Tibial nerve (tissue), 4 donors: ENCODE data around the gene COMTD1.

Experiments
- EP300 ChIP-seq, 2 donors: sonication (generic); formaldehyde crosslinking; IDR thresholded peaks; one replicate each; pipeline ENCODE4 v1.6.1; 2017; ENCODE audit warnings: antibody characterized with exemption in 2 of 2, mild to moderate bottlenecking in 1 of 2
- POLR2A ChIP-seq, 2 donors: fragments of 450-650 bp; IDR thresholded peaks; one replicate each; pipeline ENCODE4 v1.6.1; 2017; ENCODE audit warnings: antibody characterized with exemption in 2 of 2, mild to moderate bottlenecking in 2 of 2, moderate library complexity in 2 of 2
- TF ChIP-seq, protein P1 (sequence below), 5 experiments: fragments of 200-600 bp in 3 of 5; fragments of 450-650 bp in 2 of 5; sonication (generic) in 3 of 5; IDR thresholded peaks; one replicate each; pipeline ENCODE4 v1.5.1; 2016 to 2019; ENCODE audit warnings: antibody characterized with exemption in 5 of 5, mild to moderate bottlenecking in 3 of 5, moderate library complexity in 2 of 5

DNA sequence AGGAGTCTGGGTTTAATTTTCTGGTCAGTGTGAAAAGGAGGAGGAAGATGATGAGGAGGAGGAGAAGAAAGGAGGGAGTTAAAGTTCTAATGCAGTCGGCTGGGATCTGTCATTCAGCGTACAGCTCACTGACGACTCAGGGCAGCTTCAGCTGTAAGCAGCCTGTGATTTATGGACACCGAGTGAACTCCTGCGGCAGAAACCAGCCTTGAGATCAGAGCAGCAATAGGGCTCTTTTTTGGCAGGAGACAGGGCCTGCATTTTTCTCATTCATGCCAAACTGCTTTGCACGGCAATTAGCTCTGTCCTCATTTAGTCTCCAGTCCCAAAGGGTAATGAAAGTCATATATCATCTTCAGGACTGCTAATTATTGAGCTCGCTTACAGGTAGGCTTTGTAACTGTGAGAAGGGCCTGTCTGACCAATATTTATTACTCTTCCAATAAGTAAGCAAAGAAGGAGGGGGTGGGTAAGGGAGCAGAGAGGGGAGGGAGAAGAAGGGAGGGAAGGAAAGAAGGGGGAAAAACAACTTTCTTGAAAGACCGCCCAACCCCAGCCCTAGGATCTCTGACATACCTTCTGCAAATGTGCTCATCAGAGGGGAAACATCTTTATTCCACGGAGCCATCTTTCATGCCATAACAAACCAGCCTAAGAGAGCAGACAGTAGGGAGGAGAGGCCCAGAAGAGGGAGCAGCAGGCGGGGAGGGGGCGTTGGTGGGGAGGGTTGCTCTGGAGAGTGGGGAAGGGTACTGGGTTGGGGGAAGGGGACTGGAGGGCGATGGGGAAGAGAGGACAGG lies 48.1 kb upstream of the COMTD1 start:
- TF ChIP-seq, protein P1, sequence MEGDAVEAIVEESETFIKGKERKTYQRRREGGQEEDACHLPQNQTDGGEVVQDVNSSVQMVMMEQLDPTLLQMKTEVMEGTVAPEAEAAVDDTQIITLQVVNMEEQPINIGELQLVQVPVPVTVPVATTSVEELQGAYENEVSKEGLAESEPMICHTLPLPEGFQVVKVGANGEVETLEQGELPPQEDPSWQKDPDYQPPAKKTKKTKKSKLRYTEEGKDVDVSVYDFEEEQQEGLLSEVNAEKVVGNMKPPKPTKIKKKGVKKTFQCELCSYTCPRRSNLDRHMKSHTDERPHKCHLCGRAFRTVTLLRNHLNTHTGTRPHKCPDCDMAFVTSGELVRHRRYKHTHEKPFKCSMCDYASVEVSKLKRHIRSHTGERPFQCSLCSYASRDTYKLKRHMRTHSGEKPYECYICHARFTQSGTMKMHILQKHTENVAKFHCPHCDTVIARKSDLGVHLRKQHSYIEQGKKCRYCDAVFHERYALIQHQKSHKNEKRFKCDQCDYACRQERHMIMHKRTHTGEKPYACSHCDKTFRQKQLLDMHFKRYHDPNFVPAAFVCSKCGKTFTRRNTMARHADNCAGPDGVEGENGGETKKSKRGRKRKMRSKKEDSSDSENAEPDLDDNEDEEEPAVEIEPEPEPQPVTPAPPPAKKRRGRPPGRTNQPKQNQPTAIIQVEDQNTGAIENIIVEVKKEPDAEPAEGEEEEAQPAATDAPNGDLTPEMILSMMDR (IDR thresholded peaks at IDR 0.05) = no peak
- TF ChIP-seq POLR2A (IDR thresholded peaks at IDR 0.05) (no peak), EP300 (IDR thresholded peaks at IDR 0.05) (no peak)
